ENCODE results near the gene SCYL1.

Gene SCYL1

DNA sequence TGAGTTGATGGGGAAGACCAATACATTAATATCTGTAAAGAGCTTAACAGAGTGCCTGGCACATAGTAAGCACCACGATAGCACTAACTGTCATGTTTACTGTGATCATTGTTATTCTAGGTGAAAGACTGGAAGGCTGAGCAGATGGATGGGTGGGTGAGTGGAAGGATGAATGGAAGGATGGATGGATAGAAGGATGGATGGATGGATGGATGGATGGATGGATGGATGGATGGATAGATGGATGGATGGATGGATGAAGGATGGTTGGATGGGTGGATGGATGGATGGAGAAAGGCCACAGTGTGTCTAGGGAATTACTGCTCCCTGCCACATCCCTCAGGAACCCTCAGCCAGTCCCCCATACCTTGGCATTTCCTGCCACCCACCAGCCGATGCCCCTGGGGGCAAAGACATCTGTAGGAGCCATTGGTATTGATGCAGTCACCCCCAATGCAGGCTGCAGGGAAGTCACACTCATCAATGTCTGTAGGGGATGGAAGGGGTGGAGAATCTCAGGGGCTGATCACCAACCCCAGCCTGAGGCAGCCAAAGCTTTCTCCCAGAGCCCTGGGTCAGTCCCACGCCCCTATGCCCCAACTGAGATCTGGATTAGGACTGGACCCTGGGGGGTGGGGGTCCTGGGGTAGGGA, 18.0 kb downstream of the SCYL1 start:
- Histone ChIP-seq H3K9me2 (ENCODE audit: low read depth, low read length) (no peaks in the 10 kb centered on the region), H3K4me2 (ENCODE audit: low read length) (no peak overlapping the region), H3K4me3 (ENCODE audit: low read depth, low read length, poor library complexity, severe bottlenecking) (no peak overlapping the region), H2AFZ (ENCODE audit: low read length) (no peak overlapping the region), H3K9me3 (ENCODE audit: low read length) (no peaks in the 10 kb centered on the region), H3K27me3 (ENCODE audit: insufficient read depth, low read length) (no peaks in the 10 kb centered on the region), H3K4me1 (ENCODE audit: insufficient read depth, low read length, severe bottlenecking) (peaks cover 35% of the 10 kb centered on the region), H3K9ac (ENCODE audit: low read length) (no peak overlapping the region), H3K27ac (ENCODE audit: low read depth, low read length, poor library complexity, severe bottlenecking) (no peak overlapping the region), H4K20me1 (ENCODE audit: insufficient read depth, low read length) (no peaks in the 10 kb centered on the region), H3F3A (ENCODE audit: insufficient read depth, low read length) (no peaks in the 10 kb centered on the region), H3K36me3 (ENCODE audit: insufficient read depth, low read length) (0 out of 2 replicates have a peak, but pooled peaks cover 5% of the 10 kb centered on the region), H3K79me2 (ENCODE audit: insufficient read depth, low read length) (no peaks in the 10 kb centered on the region)
- no peak for TF ChIP-seq EZH2 (IDR thresholded peaks at IDR 0.05; ENCODE audit: borderline replicate concordance, low read length)

DNA sequence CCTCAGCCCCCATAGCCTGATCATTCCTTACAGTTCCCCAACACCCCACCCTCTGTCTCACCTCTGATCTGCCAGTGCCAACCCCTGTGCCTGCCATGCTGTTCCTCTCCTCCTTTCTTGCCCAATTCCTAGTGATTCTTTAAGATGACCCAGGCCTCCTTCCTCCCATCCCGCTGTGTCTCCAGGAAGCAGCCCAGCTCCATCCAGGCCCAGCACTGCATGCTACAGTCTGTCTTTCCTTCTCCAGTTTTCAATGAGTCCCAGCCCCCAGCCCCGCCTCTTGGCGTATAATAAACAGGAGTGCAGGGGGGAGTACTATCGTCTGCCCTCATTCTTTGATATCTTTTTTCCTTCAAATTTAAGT, 21.0 kb downstream of the SCYL1 start:
- no peaks in the 10 kb centered on the region for H3K9me2 ChIP-seq (ENCODE audit: low read depth, low read length)
- peak overlapping the region; percentile 83 for H3K27ac ChIP-seq (ENCODE audit: low read depth, low read length, poor library complexity, severe bottlenecking)
- H3K9ac ChIP-seq (ENCODE audit: low read length), result peak overlapping the region; percentile 18; the same call in 1 of the 2 replicates
- TF ChIP-seq EZH2 (IDR thresholded peaks at IDR 0.05; ENCODE audit: borderline replicate concordance, low read length), result no peak
- no peak for TF ChIP-seq CTCF (IDR thresholded peaks at IDR 0.05; ENCODE audit: low read length)
- no peaks in the 10 kb centered on the region for H3K79me2 ChIP-seq (ENCODE audit: insufficient read depth, low read length)
- peaks cover 31% of the 10 kb centered on the region for H3K4me1 ChIP-seq (ENCODE audit: insufficient read depth, low read length, severe bottlenecking)
- peak overlapping the region; percentile 71 for H3K4me2 ChIP-seq (ENCODE audit: low read length)
- no peaks in the 10 kb centered on the region for H3K36me3 ChIP-seq (ENCODE audit: insufficient read depth, low read length)
- H3F3A ChIP-seq (ENCODE audit: insufficient read depth, low read length), result no peaks in the 10 kb centered on the region
- H4K20me1 ChIP-seq (ENCODE audit: insufficient read depth, low read length), result no peaks in the 10 kb centered on the region
- H2AFZ ChIP-seq (ENCODE audit: low read length), result no peak overlapping the region
- H3K4me3 ChIP-seq (ENCODE audit: low read depth, low read length, poor library complexity, severe bottlenecking), result peak overlapping the region; percentile 58
- H3K9me3 ChIP-seq (ENCODE audit: low read length), result no peaks in the 10 kb centered on the region
- no peaks in the 10 kb centered on the region for H3K27me3 ChIP-seq (ENCODE audit: insufficient read depth, low read length)

DNA sequence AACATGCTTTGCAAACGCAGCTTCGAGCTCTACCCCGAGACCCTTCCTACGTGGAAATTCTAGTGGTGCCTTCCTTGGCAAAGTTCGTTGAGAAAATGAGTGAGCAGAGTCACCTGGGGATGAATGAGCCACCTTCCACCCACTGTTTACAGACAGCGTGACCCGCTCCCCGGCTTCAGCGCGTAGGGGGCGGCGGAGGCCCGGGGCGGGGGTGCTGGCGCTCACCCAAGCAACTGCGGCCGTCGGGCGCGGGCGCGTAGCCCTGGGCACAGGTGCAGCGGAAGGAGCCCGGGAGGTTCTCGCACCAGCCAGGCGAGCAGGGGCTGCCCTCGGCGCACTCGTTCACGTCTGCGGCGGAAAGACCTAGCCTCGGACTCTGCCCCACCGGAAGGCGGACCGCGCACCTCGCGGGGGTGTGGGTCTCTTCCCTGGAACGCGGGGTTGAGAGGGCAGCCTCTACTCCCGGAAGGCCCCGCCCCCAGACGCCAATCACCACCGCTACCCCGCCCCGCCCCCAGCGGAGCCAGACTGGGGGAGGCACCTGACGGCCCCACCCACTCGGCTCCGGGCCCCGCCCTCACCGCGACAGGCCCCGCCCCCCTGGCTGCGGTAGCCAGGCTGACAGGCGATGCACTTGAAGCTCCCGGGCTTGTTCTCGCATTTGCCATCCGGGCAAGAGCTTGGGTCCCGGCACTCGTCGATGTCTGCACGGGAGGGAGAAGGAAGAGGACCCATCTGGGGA, 21.5 kb downstream of the SCYL1 start:
- peak overlapping the region; percentile 83 for H3K27ac ChIP-seq (ENCODE audit: low read depth, low read length, poor library complexity, severe bottlenecking)
- H2AFZ ChIP-seq (ENCODE audit: low read length), result no peak overlapping the region
- H3K9me3 ChIP-seq (ENCODE audit: low read length), result no peaks in the 10 kb centered on the region
- peak overlapping the region; percentile 54 for H3K9ac ChIP-seq (ENCODE audit: low read length)
- TF ChIP-seq EZH2 (IDR thresholded peaks at IDR 0.05; ENCODE audit: borderline replicate concordance, low read length) (no peak), CTCF (IDR thresholded peaks at IDR 0.05; ENCODE audit: low read length) (no peak)
- H3K79me2 ChIP-seq (ENCODE audit: insufficient read depth, low read length), result no peaks in the 10 kb centered on the region
- H3F3A ChIP-seq (ENCODE audit: insufficient read depth, low read length), result no peaks in the 10 kb centered on the region
- H3K27me3 ChIP-seq (ENCODE audit: insufficient read depth, low read length), result no peaks in the 10 kb centered on the region
- no peaks in the 10 kb centered on the region for H3K9me2 ChIP-seq (ENCODE audit: low read depth, low read length)
- no peaks in the 10 kb centered on the region for H4K20me1 ChIP-seq (ENCODE audit: insufficient read depth, low read length)
- H3K4me3 ChIP-seq (ENCODE audit: low read depth, low read length, poor library complexity, severe bottlenecking), result peak overlapping the region; percentile 58
- no peaks in the 10 kb centered on the region for H3K36me3 ChIP-seq (ENCODE audit: insufficient read depth, low read length)
- H3K4me1 ChIP-seq (ENCODE audit: insufficient read depth, low read length, severe bottlenecking), result peaks cover 31% of the 10 kb centered on the region
- H3K4me2 ChIP-seq (ENCODE audit: low read length), result peak overlapping the region; percentile 71
